Measurements from ENCODE around the gene MAS1.

MAS1 gene

DNA sequence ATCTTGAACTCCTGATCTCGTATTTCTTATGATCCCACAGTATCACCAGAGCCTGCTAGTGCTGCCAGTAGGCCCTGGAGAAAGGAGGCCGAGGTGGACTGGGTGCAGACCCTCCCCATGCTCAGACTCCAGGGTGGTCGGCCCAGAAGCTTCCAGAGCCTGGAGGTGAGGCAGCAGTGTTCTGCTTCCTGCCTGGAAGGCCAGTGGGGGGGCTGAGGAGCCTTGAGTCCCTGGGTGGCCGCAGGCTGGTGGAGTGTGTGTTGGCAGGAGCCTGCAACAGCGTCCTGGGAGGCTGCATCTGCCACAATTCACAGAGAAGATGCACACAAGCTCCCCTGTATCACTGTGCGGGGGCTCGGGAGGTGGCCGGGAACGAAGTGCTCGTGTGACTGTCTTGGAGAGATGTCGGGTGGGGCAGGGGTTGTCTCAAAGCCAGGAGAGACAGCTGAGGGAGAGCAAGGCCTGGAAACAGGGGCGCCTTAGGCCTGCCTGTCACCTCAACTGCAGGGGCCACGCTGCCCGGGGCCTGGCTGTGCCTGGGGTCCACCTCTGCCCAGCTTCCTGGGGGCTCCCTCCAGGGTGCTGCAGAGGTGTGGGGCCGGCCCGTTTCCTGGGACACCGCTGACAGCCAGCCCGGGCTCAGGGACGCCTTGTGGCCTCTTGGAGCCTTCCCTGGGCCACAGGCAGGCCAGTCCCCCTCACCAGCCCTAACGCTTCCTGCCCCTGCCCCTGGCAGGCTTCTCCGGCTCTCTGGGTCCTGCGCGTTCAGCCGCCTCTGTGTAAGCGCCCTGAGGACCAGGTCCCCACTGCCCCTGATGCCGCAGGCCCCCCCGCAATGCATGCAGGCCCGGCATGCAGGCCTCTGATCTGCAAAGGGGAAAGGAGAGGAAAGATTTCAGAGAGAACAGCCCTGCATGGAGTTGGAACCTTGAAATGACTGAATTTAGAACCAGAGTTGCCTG lies 24.2 kb upstream of the MAS1 start:
- DNase-seq (ENCODE audit: extremely low spot score): no peak
- CTCF ChIA-PET: interaction anchor here (1.7 to 2.5 kb wide), 2 partner anchors 13 to 589 kb away, joined by 4 to 9 read pairs; no protein-coding TSS in a partner anchor
- TF ChIP-seq, protein P1, sequence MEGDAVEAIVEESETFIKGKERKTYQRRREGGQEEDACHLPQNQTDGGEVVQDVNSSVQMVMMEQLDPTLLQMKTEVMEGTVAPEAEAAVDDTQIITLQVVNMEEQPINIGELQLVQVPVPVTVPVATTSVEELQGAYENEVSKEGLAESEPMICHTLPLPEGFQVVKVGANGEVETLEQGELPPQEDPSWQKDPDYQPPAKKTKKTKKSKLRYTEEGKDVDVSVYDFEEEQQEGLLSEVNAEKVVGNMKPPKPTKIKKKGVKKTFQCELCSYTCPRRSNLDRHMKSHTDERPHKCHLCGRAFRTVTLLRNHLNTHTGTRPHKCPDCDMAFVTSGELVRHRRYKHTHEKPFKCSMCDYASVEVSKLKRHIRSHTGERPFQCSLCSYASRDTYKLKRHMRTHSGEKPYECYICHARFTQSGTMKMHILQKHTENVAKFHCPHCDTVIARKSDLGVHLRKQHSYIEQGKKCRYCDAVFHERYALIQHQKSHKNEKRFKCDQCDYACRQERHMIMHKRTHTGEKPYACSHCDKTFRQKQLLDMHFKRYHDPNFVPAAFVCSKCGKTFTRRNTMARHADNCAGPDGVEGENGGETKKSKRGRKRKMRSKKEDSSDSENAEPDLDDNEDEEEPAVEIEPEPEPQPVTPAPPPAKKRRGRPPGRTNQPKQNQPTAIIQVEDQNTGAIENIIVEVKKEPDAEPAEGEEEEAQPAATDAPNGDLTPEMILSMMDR (IDR thresholded peaks at IDR 0.05; ENCODE audit: control extremely low read depth, extremely low read depth, low read depth, missing control alignments): no peak
- POLR2A ChIA-PET: no interaction called here

GRCh38 chr6:159871241-159871640 lies 19.5 kb upstream of the MAS1 start:
- TF ChIP-seq, protein P1 (IDR thresholded peaks at IDR 0.05; ENCODE audit: control extremely low read depth, extremely low read depth, low read depth, missing control alignments): no peak
- DNase-seq (ENCODE audit: extremely low spot score): no peak
- CTCF ChIA-PET: interaction anchor here (0.7 kb wide), 1 partner anchor 20 kb away, joined by 3 read pairs; no protein-coding TSS in a partner anchor
- POLR2A ChIA-PET: no interaction called here

DNA sequence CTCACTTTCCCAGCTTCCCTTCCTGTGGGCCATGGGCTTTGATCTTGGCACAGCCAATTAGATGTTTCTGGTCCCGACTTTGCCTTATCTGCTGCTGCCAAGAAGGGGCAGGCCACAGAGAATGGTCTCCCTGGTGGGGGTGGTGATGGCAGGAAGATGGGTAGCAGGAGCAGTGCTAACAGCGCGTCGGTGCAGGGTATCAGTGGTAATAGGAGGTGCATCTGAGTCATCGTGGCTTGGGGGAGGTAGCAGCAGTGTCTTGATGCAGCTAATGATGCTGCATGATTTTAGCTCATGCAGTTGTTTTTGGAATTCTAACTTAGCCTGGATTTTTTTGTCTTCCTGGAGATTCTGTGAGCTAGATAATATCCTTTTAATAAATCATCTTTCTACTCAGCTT lies 18.9 kb upstream of the MAS1 start:
- POLR2A ChIA-PET: no interaction called here
- no peak for DNase-seq (ENCODE audit: extremely low spot score)
- TF ChIP-seq, protein P1 (IDR thresholded peaks at IDR 0.05; ENCODE audit: control extremely low read depth, extremely low read depth, low read depth, missing control alignments): no peak
- CTCF ChIA-PET: interaction anchor here (0.7 kb wide), 2 partner anchors 20 to 584 kb away, joined by 3 read pairs; no protein-coding TSS in a partner anchor

DNA sequence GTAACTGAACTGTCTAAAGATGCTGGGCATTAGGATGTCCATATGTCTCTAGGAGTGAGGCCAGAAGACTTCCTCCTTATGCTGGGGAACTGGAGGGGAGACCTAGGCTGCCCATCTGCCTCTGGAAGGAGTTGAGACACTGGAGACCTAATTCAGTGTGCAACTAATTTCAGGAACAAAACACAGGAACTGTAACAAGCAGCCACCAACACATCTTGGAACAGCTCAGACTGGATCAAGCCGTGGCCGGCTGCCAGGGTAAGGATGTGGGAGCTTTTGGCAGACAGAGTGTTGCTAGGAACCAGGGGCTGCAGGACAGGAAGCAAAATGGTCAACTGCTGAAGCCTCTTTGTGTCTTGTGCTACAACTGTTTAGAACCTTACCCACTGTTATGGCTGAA lies 16.4 kb upstream of the MAS1 start:
- TF ChIP-seq, protein P1 (IDR thresholded peaks at IDR 0.05; ENCODE audit: control extremely low read depth, extremely low read depth, low read depth, missing control alignments): no peak
- ChIA-PET POLR2A (no interaction called here), CTCF (interaction anchor here (1.5 kb wide), 1 partner anchor 581 kb away, joined by 3 read pairs; no protein-coding TSS in a partner anchor)
- no peak for DNase-seq (ENCODE audit: extremely low spot score)

GRCh38 chr6:159875194-159875593 lies 15.6 kb upstream of the MAS1 start:
- CTCF ChIA-PET: interaction anchor here (0.8 to 1.5 kb wide), 2 partner anchors 67 to 580 kb away, joined by 3 read pairs; no protein-coding TSS in a partner anchor
- POLR2A ChIA-PET: no interaction called here
- TF ChIP-seq, protein P1 (IDR thresholded peaks at IDR 0.05; ENCODE audit: control extremely low read depth, extremely low read depth, low read depth, missing control alignments): no peak
- no peak for DNase-seq (ENCODE audit: extremely low spot score)

- TF ChIP-seq, protein P1 (IDR thresholded peaks at IDR 0.05; ENCODE audit: control extremely low read depth, extremely low read depth, low read depth, missing control alignments): no peak
- DNase-seq (ENCODE audit: extremely low spot score): no peak
- POLR2A ChIA-PET: no interaction called here
- CTCF ChIA-PET: interaction anchor here (0.8 kb wide), 1 partner anchor 66 kb away, joined by 3 read pairs; no protein-coding TSS in a partner anchor
Measured at GRCh38 chr6:159876242-159876641, 14.5 kb upstream of the MAS1 start.
